SJSA1 (cell line): ENCODE measurements around the gene FALEC. TPM values are rescaled to one million over a fixed set of nuclear protein-coding genes. Genes with fewer than 3 reads are reported as not detected.
A peak's percentile ranks its signal among the peaks of the same experiment; 100 is the strongest.

Experiments used
- DNase-seq, 2 experiments: peaks; one replicate each; pipeline ENCODE4 v3.0.0-alpha.2; 2015 to 2020; ENCODE audit warnings: low spot score in 2 of 2, low read depth in 1 of 2
- H3K27ac ChIP-seq: fragments of 250-450 bp; sonication (Bioruptor Pico); 2 replicates; pipeline ENCODE4 v1.5.1; 2020; ENCODE audit warnings: mild to moderate bottlenecking, moderate library complexity
- H3K27me3 ChIP-seq: fragments of 250-450 bp; sonication (Bioruptor Pico); replicated peaks from 2 replicates; pipeline ENCODE4 v1.5.1; 2020; ENCODE audit warnings: mild to moderate bottlenecking, moderate library complexity
- H3K36me3 ChIP-seq: fragments of 250-450 bp; sonication (Bioruptor Pico); 2 replicates; pipeline ENCODE4 v1.5.1; 2020; ENCODE audit warnings: mild to moderate bottlenecking
- H3K4me1 ChIP-seq: fragments of 250-450 bp; sonication (Bioruptor Pico); replicated peaks from 2 replicates; pipeline ENCODE4 v1.6.1; 2021; ENCODE audit warnings: mild to moderate bottlenecking
- H3K4me3 ChIP-seq: fragments of 250-450 bp; sonication (Bioruptor Pico); 2 replicates; pipeline ENCODE4 v1.5.1; 2020; ENCODE audit warnings: mild to moderate bottlenecking
- H3K9me3 ChIP-seq: fragments of 250-450 bp; sonication (Bioruptor Pico); replicated peaks from 2 replicates; pipeline ENCODE4 v1.5.1; 2020; ENCODE audit warnings: mild to moderate bottlenecking
- total RNA-seq: library from RNA; depleted of rRNA; stranded (reverse); fragments of >200 nt; shearing (Covaris generic); gene quantifications from 2 replicates; pipeline ENCODE4 v1.2.3, GENCODE V29; 2014

Gene FALEC
- total RNA-seq, 1 experiment from 2014 or later: not detected

GRCh38 chr1:150516050-150516591 is 569 bp downstream of the FALEC start:
- Histone ChIP-seq H3K9me3 (no peaks in the 10 kb centered on the region), H3K4me1 (peaks cover 15% of the 10 kb centered on the region), H3K36me3 (peaks cover 23% of the 10 kb centered on the region), H3K27ac (no peak overlapping the region), H3K4me3 (peak overlapping the region; percentile 44), H3K27me3 (no peaks in the 10 kb centered on the region)
- DNase-seq: no peak

GRCh38 chr1:150516616-150517015 is 1.1 kb downstream of the FALEC start:
- no peak overlapping the region for H3K27ac ChIP-seq
- no peak overlapping the region for H3K4me3 ChIP-seq
- DNase-seq: no peak
- no peaks in the 10 kb centered on the region for H3K27me3 ChIP-seq
- H3K4me1 ChIP-seq: peaks cover 15% of the 10 kb centered on the region
- peaks cover 18% of the 10 kb centered on the region for H3K36me3 ChIP-seq
- H3K9me3 ChIP-seq: no peaks in the 10 kb centered on the region

- Histone ChIP-seq H3K27ac (no peak overlapping the region), H3K27me3 (no peaks in the 10 kb centered on the region), H3K9me3 (no peaks in the 10 kb centered on the region), H3K36me3 (no peaks in the 10 kb centered on the region), H3K4me1 (peaks cover 3% of the 10 kb centered on the region), H3K4me3 (no peak overlapping the region)
- DNase-seq: no peak
Observed at GRCh38 chr1:150521196-150521968, 5.8 kb downstream of the FALEC start.

GRCh38 chr1:150525348-150525747 is 9.8 kb downstream of the FALEC start:
- H3K27ac ChIP-seq: no peak overlapping the region
- H3K9me3 ChIP-seq: no peaks in the 10 kb centered on the region
- H3K4me3 ChIP-seq: no peak overlapping the region
- DNase-seq: no peak
- H3K36me3 ChIP-seq: no peaks in the 10 kb centered on the region
- no peaks in the 10 kb centered on the region for H3K27me3 ChIP-seq
- H3K4me1 ChIP-seq: peaks cover 5% of the 10 kb centered on the region

GRCh38 chr1:150528196-150528595 is 12.6 kb downstream of the FALEC start:
- no peak overlapping the region for H3K4me3 ChIP-seq
- peaks cover 5% of the 10 kb centered on the region for H3K4me1 ChIP-seq
- H3K36me3 ChIP-seq: no peaks in the 10 kb centered on the region
- DNase-seq: no peak
- no peak overlapping the region for H3K27ac ChIP-seq
- H3K9me3 ChIP-seq: no peaks in the 10 kb centered on the region
- no peaks in the 10 kb centered on the region for H3K27me3 ChIP-seq

GRCh38 chr1:150529017-150529416 is 13.5 kb downstream of the FALEC start:
- Histone ChIP-seq H3K9me3 (no peaks in the 10 kb centered on the region), H3K36me3 (no peaks in the 10 kb centered on the region), H3K4me1 (peaks cover 5% of the 10 kb centered on the region), H3K27me3 (no peaks in the 10 kb centered on the region), H3K4me3 (no peak overlapping the region), H3K27ac (no peak overlapping the region)
- no peak for DNase-seq

GRCh38 chr1:150530491-150531159 is 15.1 kb downstream of the FALEC start:
- Histone ChIP-seq H3K4me3 (no peak overlapping the region), H3K4me1 (peaks cover 6% of the 10 kb centered on the region)

GRCh38 chr1:150532860-150533259 is 17.3 kb downstream of the FALEC start:
- H3K27ac ChIP-seq: no peak overlapping the region
- no peaks in the 10 kb centered on the region for H3K36me3 ChIP-seq
- no peaks in the 10 kb centered on the region for H3K9me3 ChIP-seq
- no peak overlapping the region for H3K4me3 ChIP-seq
- H3K4me1 ChIP-seq: peaks cover 25% of the 10 kb centered on the region
- H3K27me3 ChIP-seq: no peaks in the 10 kb centered on the region
- DNase-seq: no peak

More at GRCh38 chr1:150530491-150531159, 15.1 kb downstream of the FALEC start:
- Histone ChIP-seq H3K36me3 (no peaks in the 10 kb centered on the region), H3K9me3 (no peaks in the 10 kb centered on the region), H3K27me3 (no peaks in the 10 kb centered on the region), H3K27ac (no peak overlapping the region)
- no peak for DNase-seq

- peaks cover 32% of the 10 kb centered on the region for H3K4me1 ChIP-seq
Observed at GRCh38 chr1:150534002-150534401, 18.4 kb downstream of the FALEC start.

GRCh38 chr1:150535511-150536287 is 20.1 kb downstream of the FALEC start:
- Histone ChIP-seq H3K27me3 (no peaks in the 10 kb centered on the region), H3K27ac (no peak overlapping the region), H3K36me3 (no peaks in the 10 kb centered on the region), H3K4me3 (no peak overlapping the region), H3K9me3 (no peaks in the 10 kb centered on the region), H3K4me1 (peaks cover 33% of the 10 kb centered on the region)
- no peak for DNase-seq

More at GRCh38 chr1:150534002-150534401, 18.4 kb downstream of the FALEC start:
- H3K9me3 ChIP-seq: no peaks in the 10 kb centered on the region
- no peak for DNase-seq
- H3K27ac ChIP-seq: no peak overlapping the region
- H3K27me3 ChIP-seq: no peaks in the 10 kb centered on the region
- no peaks in the 10 kb centered on the region for H3K36me3 ChIP-seq
- H3K4me3 ChIP-seq: no peak overlapping the region

GRCh38 chr1:150536836-150537731 is 21.5 kb downstream of the FALEC start:
- no peak for DNase-seq
- Histone ChIP-seq H3K4me1 (peaks cover 33% of the 10 kb centered on the region), H3K9me3 (no peaks in the 10 kb centered on the region), H3K4me3 (no peak overlapping the region), H3K27me3 (no peaks in the 10 kb centered on the region), H3K36me3 (no peaks in the 10 kb centered on the region), H3K27ac (peak overlapping the region; percentile 97)

GRCh38 chr1:150537732-150538684 is 22.5 kb downstream of the FALEC start:
- no peaks in the 10 kb centered on the region for H3K36me3 ChIP-seq
- H3K27me3 ChIP-seq: no peaks in the 10 kb centered on the region
- H3K27ac ChIP-seq: peak overlapping the region; percentile 97
- no peaks in the 10 kb centered on the region for H3K9me3 ChIP-seq
- peak; percentile 84 to 88 for DNase-seq
- no peak overlapping the region for H3K4me3 ChIP-seq
- peaks cover 33% of the 10 kb centered on the region for H3K4me1 ChIP-seq
